ENCODE measurements around the gene ETF1.
"Not testable (repeated sequence)": the region's sequence is repeated elsewhere in the genome, so short reads cannot be mapped to it uniquely, and the experiment has no call there.

Gene ETF1

GRCh38 chr5:138528208-138528607, 14.8 kb downstream of the ETF1 start:
- no peaks in the 10 kb centered on the region for H3K9me3 ChIP-seq (ENCODE audit: control insufficient read depth, insufficient read depth, low read depth, low read length)
- no peak overlapping the region for H3K4me3 ChIP-seq (ENCODE audit: low read depth, low read length)
- no peaks in the 10 kb centered on the region for H3K4me1 ChIP-seq (ENCODE audit: control insufficient read depth, insufficient read depth, low read length)
- H3K36me3 ChIP-seq (ENCODE audit: control insufficient read depth, insufficient read depth, low read length): peaks cover 31% of the 10 kb centered on the region
- H3K27me3 ChIP-seq (ENCODE audit: control insufficient read depth, insufficient read depth, low read length): no peaks in the 10 kb centered on the region
- no peak overlapping the region for H3K27ac ChIP-seq (ENCODE audit: low read depth, low read length)
- no peak overlapping the region for H3K9ac ChIP-seq (ENCODE audit: low read length)

DNA sequence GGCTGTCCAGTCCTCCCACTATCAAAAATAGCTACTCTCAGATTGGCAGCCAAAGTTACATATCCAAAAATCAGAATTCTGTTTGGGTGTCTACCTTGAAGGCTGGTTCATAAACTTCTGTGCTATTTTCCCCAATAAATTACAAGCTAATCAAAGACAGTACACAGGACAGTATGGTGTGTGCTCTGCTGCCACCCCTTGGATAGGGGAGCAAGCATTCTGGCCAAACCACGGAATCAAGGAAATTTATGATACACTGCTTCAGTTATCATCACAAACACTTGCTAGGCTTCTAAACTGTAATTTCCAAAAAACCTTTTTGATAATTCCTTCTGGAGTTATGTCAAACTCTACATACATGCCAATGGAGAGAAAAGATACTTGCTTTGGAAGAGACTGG, 15.9 kb downstream of the ETF1 start:
- peaks cover 28% of the 10 kb centered on the region for H3K36me3 ChIP-seq (ENCODE audit: control insufficient read depth, insufficient read depth, low read length)
- no peaks in the 10 kb centered on the region for H3K4me1 ChIP-seq (ENCODE audit: control insufficient read depth, insufficient read depth, low read length)
- no peak overlapping the region for H3K27ac ChIP-seq (ENCODE audit: low read depth, low read length)
- no peak overlapping the region for H3K4me3 ChIP-seq (ENCODE audit: low read depth, low read length)
- H3K9me3 ChIP-seq (ENCODE audit: control insufficient read depth, insufficient read depth, low read depth, low read length): no peaks in the 10 kb centered on the region
- no peaks in the 10 kb centered on the region for H3K27me3 ChIP-seq (ENCODE audit: control insufficient read depth, insufficient read depth, low read length)
- no peak overlapping the region for H3K9ac ChIP-seq (ENCODE audit: low read length)

GRCh38 chr5:138523406-138523805, 19.6 kb downstream of the ETF1 start:
- H3K36me3 ChIP-seq (ENCODE audit: control insufficient read depth, insufficient read depth, low read length): peaks cover 27% of the 10 kb centered on the region
- no peaks in the 10 kb centered on the region for H3K4me1 ChIP-seq (ENCODE audit: control insufficient read depth, insufficient read depth, low read length)
- H3K27me3 ChIP-seq (ENCODE audit: control insufficient read depth, insufficient read depth, low read length): no peaks in the 10 kb centered on the region
- no peak overlapping the region for H3K4me3 ChIP-seq (ENCODE audit: low read depth, low read length)
- no peaks in the 10 kb centered on the region for H3K9me3 ChIP-seq (ENCODE audit: control insufficient read depth, insufficient read depth, low read depth, low read length)
- no peak overlapping the region for H3K9ac ChIP-seq (ENCODE audit: low read length)
- no peak overlapping the region for H3K27ac ChIP-seq (ENCODE audit: low read depth, low read length)

GRCh38 chr5:138520971-138521370, 22.1 kb downstream of the ETF1 start:
- peaks cover 41% of the 10 kb centered on the region for H3K36me3 ChIP-seq (ENCODE audit: control insufficient read depth, insufficient read depth, low read length)
- no peaks in the 10 kb centered on the region for H3K9me3 ChIP-seq (ENCODE audit: control insufficient read depth, insufficient read depth, low read depth, low read length)
- H3K27me3 ChIP-seq (ENCODE audit: control insufficient read depth, insufficient read depth, low read length): no peaks in the 10 kb centered on the region
- H3K9ac ChIP-seq (ENCODE audit: low read length): no peak overlapping the region
- H3K4me1 ChIP-seq (ENCODE audit: control insufficient read depth, insufficient read depth, low read length): no peaks in the 10 kb centered on the region
- no peak overlapping the region for H3K4me3 ChIP-seq (ENCODE audit: low read depth, low read length)
- no peak overlapping the region for H3K27ac ChIP-seq (ENCODE audit: low read depth, low read length)

DNA sequence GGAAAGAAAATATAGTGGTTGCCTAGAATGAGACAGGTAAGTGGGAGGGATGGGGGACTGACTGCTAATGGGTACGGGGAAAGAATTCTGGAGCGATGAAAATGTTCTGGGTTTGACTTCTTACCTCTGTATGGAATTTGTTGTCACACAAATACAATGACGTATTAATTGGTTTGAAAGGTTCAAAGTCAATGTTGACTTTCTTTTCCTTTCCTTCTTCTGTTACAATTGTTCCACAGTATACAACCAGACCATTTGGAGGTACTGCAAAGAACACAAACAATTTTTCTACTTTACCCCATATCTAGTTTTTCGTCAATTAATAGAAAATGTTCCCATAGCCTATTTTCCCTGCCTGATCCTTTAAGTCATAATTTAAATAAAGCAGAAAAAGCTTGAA, 25.6 kb downstream of the ETF1 start:
- Histone ChIP-seq H3K9ac (ENCODE audit: low read length) (no peak overlapping the region), H3K36me3 (ENCODE audit: control insufficient read depth, insufficient read depth, low read length) (peaks cover 67% of the 10 kb centered on the region), H3K4me3 (ENCODE audit: low read depth, low read length) (no peak overlapping the region), H3K9me3 (ENCODE audit: control insufficient read depth, insufficient read depth, low read depth, low read length) (no peaks in the 10 kb centered on the region), H3K27me3 (ENCODE audit: control insufficient read depth, insufficient read depth, low read length) (no peaks in the 10 kb centered on the region), H3K4me1 (ENCODE audit: control insufficient read depth, insufficient read depth, low read length) (no peaks in the 10 kb centered on the region), H3K27ac (ENCODE audit: low read depth, low read length) (no peak overlapping the region)

DNA sequence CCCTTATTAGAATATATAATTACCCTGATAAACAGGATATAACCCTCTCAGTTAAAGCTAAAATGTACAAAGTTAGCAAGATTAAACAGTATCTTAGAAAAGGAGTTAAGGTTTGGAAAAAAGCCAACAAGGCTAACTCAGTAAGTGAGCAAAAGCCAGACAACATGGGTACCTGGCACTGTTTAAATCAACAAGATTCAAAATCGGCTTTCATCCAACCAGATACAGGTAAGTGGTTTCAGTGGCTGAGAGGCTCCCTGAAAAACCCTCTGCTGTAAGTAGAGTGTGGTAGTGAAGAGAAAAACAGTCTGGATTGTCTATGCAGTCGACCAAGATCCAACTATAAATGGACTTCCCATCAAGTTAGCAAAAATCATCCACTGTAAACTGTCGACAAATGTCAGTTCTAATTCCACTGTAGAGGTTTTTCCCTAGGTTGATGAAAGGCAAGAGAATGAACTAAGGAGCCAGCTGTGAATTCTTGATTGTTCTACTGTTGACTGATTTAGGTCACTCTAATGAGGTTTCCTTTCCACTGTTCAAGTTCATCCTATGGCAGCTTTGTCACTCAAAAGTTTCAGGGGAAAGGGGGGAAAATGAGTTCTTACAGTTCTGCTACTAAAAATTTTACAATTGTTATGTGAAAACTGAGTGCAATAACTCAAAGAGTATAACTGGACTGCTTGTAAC, 27.3 kb downstream of the ETF1 start:
- H3K4me1 ChIP-seq (ENCODE audit: control insufficient read depth, insufficient read depth, low read length): no peaks in the 10 kb centered on the region
- H3K27ac ChIP-seq (ENCODE audit: low read depth, low read length): no peak overlapping the region
- no peak overlapping the region for H3K9ac ChIP-seq (ENCODE audit: low read length)
- H3K4me3 ChIP-seq (ENCODE audit: low read depth, low read length): no peak overlapping the region
- H3K9me3 ChIP-seq (ENCODE audit: control insufficient read depth, insufficient read depth, low read depth, low read length): no peaks in the 10 kb centered on the region
- H3K27me3 ChIP-seq (ENCODE audit: control insufficient read depth, insufficient read depth, low read length): no peaks in the 10 kb centered on the region
- peaks cover 83% of the 10 kb centered on the region for H3K36me3 ChIP-seq (ENCODE audit: control insufficient read depth, insufficient read depth, low read length)

DNA sequence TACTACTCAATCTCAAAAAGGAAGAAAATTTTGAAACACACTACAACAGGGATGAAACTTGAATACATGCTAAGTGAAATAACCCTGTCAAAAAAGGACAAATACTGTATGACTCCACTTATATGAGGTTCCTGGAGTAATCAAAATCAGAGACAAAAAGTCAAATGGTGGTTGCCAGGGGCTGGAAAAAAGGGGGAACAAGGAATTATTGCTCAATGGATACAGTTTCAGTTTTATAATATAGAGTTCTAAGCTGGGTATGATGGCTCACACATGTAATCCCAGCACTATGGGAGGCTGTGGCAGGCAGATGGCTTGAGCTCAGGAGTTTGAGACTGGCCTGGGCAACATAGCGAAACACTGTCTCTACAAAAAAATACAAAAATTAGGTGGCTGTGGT, 29.0 kb downstream of the ETF1 start:
- Histone ChIP-seq H3K4me1 (ENCODE audit: control insufficient read depth, insufficient read depth, low read length) (no peaks in the 10 kb centered on the region), H3K27me3 (ENCODE audit: control insufficient read depth, insufficient read depth, low read length) (no peaks in the 10 kb centered on the region), H3K4me3 (ENCODE audit: low read depth, low read length) (no peak overlapping the region), H3K36me3 (ENCODE audit: control insufficient read depth, insufficient read depth, low read length) (peaks cover 96% of the 10 kb centered on the region), H3K9ac (ENCODE audit: low read length) (no peak overlapping the region), H3K9me3 (ENCODE audit: control insufficient read depth, insufficient read depth, low read depth, low read length) (no peaks in the 10 kb centered on the region), H3K27ac (ENCODE audit: low read depth, low read length) (no peak overlapping the region)

GRCh38 chr5:138508958-138509357, 34.1 kb downstream of the ETF1 start:
- Histone ChIP-seq H3K36me3 (ENCODE audit: control insufficient read depth, insufficient read depth, low read length) (peaks cover 84% of the 10 kb centered on the region), H3K4me1 (ENCODE audit: control insufficient read depth, insufficient read depth, low read length) (no peaks in the 10 kb centered on the region), H3K4me3 (ENCODE audit: low read depth, low read length) (no peak overlapping the region)

DNA sequence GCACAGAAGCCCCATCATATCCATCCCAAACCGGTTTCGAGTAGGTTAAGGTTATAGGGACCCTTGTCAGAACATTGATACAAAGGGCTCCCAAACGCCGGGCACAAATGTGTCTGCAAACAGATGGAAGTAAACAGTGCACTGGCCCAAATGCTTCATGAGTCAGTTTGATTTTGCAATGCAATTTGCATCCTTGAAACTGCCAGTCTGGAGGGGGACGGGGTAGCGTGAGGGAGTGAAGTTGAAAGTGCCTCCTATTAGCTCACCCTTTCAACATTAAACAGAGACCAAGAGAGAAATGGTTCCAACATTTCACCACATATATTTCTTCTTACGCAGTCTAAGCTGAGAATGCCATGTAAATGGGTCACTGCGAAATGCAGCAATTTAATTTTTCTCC, 35.6 kb downstream of the ETF1 start:
- H3K4me3 ChIP-seq (ENCODE audit: low read depth, low read length); H3K9me3 ChIP-seq (ENCODE audit: control insufficient read depth, insufficient read depth, low read depth, low read length); H3K9ac ChIP-seq (ENCODE audit: low read length); H3K27ac ChIP-seq (ENCODE audit: low read depth, low read length); H3K27me3 ChIP-seq (ENCODE audit: control insufficient read depth, insufficient read depth, low read length); H3K4me1 ChIP-seq (ENCODE audit: control insufficient read depth, insufficient read depth, low read length): not testable (repeated sequence)
- H3K36me3 ChIP-seq (ENCODE audit: control insufficient read depth, insufficient read depth, low read length): peaks cover 69% of the 10 kb centered on the region

More at GRCh38 chr5:138508958-138509357, 34.1 kb downstream of the ETF1 start:
- no peak overlapping the region for H3K9ac ChIP-seq (ENCODE audit: low read length)
- H3K9me3 ChIP-seq (ENCODE audit: control insufficient read depth, insufficient read depth, low read depth, low read length): no peaks in the 10 kb centered on the region
- no peak overlapping the region for H3K27ac ChIP-seq (ENCODE audit: low read depth, low read length)
- no peaks in the 10 kb centered on the region for H3K27me3 ChIP-seq (ENCODE audit: control insufficient read depth, insufficient read depth, low read length)

GRCh38 chr5:138506370-138507306, 36.4 kb downstream of the ETF1 start:
- H3K9ac ChIP-seq (ENCODE audit: low read length): no peak overlapping the region
- H3K27me3 ChIP-seq (ENCODE audit: control insufficient read depth, insufficient read depth, low read length): no peaks in the 10 kb centered on the region
- H3K9me3 ChIP-seq (ENCODE audit: control insufficient read depth, insufficient read depth, low read depth, low read length): no peaks in the 10 kb centered on the region
- H3K4me3 ChIP-seq (ENCODE audit: low read depth, low read length): no peak overlapping the region
- no peak overlapping the region for H3K27ac ChIP-seq (ENCODE audit: low read depth, low read length)
- H3K4me1 ChIP-seq (ENCODE audit: control insufficient read depth, insufficient read depth, low read length): no peaks in the 10 kb centered on the region
- peaks cover 61% of the 10 kb centered on the region for H3K36me3 ChIP-seq (ENCODE audit: control insufficient read depth, insufficient read depth, low read length)

GRCh38 chr5:138504799-138505198, 38.2 kb downstream of the ETF1 start:
- no peak overlapping the region for H3K9ac ChIP-seq (ENCODE audit: low read length)
- no peaks in the 10 kb centered on the region for H3K4me1 ChIP-seq (ENCODE audit: control insufficient read depth, insufficient read depth, low read length)
- no peaks in the 10 kb centered on the region for H3K9me3 ChIP-seq (ENCODE audit: control insufficient read depth, insufficient read depth, low read depth, low read length)
- H3K27ac ChIP-seq (ENCODE audit: low read depth, low read length): no peak overlapping the region
- peaks cover 43% of the 10 kb centered on the region for H3K36me3 ChIP-seq (ENCODE audit: control insufficient read depth, insufficient read depth, low read length)
- H3K4me3 ChIP-seq (ENCODE audit: low read depth, low read length): no peak overlapping the region
- H3K27me3 ChIP-seq (ENCODE audit: control insufficient read depth, insufficient read depth, low read length): no peaks in the 10 kb centered on the region
